GM12873 (cell line): ENCODE measurements around the gene SYS1.

Source experiments
- TF ChIP-seq, protein P1 (sequence below): IDR thresholded peaks from 2 replicates; pipeline ENCODE4 v1.5.1; 2012; ENCODE audit warnings: low read depth, mild to moderate bottlenecking, moderate library complexity, low read length, control low read depth; ENCODE audit not compliant: insufficient read depth; ENCODE audit errors: missing control alignments

SYS1 gene

DNA sequence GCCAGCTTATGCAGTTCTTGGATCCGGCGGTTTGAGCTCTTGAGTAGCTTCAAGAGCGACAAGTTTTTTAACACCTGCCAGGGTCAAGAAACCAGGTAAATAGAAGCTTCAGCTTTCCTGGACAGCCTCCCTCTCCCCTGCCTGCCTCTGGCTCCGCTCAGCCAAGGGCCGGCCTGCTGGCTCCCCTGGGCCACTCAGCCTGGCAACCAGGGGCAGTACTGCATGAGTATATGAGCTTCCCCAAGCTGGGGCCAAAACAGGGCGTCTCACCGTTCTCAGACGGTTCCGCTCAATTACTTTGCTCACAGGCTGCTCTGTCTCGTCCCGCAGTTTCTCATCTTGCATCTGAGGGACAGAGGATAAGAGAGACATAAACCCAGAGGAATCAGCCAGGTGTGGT lies 14.3 kb downstream of the SYS1 start:
- TF ChIP-seq, protein P1, sequence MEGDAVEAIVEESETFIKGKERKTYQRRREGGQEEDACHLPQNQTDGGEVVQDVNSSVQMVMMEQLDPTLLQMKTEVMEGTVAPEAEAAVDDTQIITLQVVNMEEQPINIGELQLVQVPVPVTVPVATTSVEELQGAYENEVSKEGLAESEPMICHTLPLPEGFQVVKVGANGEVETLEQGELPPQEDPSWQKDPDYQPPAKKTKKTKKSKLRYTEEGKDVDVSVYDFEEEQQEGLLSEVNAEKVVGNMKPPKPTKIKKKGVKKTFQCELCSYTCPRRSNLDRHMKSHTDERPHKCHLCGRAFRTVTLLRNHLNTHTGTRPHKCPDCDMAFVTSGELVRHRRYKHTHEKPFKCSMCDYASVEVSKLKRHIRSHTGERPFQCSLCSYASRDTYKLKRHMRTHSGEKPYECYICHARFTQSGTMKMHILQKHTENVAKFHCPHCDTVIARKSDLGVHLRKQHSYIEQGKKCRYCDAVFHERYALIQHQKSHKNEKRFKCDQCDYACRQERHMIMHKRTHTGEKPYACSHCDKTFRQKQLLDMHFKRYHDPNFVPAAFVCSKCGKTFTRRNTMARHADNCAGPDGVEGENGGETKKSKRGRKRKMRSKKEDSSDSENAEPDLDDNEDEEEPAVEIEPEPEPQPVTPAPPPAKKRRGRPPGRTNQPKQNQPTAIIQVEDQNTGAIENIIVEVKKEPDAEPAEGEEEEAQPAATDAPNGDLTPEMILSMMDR = no peak

DNA sequence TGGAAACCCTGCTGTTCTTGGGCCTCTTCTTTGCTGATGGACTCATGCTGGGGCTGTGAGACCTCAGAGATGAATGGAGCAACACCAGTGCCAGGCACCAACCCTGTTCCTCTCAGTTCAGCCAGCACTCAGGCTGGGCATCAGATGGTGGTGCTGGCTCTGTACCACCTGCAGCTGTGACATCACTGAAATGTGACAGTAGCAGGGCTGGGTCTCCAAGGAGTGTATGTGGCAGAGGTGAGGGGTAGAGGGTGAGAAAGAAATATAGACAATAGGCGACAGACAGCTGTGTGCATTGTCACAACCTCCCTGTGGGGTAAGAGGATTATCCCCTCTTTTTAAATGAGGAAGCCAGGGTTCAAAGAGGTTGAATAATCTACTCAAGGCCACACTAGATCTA lies 15.2 kb downstream of the SYS1 start, which contains the start of gene TP53TG5:
Gene TP53TG5, minus strand, starts transcription at position 135 of the 400 bp plus-strand sequence. Its CDS starts 89 bp downstream, at position 46.
- TF ChIP-seq, protein P1 = no peak

DNA sequence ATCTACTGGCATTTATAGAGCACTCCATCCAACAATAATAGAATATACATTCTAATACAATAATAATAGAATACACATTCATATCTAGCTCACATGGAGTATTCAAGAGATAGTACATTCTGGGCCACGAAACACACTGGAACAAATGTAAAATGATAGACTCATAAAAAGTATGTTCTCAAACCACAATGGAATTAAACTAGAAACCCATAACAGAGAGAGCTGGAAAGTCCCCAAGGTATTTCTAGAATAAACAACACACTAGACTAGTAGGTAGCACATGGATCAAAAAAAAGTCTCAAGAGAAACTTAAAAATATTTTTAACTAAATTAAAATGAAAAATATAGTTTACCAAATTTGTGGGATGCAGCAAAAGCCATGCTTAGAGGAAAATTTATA lies 24.3 kb downstream of the SYS1 start:
- TF ChIP-seq, protein P1 = no peak

DNA sequence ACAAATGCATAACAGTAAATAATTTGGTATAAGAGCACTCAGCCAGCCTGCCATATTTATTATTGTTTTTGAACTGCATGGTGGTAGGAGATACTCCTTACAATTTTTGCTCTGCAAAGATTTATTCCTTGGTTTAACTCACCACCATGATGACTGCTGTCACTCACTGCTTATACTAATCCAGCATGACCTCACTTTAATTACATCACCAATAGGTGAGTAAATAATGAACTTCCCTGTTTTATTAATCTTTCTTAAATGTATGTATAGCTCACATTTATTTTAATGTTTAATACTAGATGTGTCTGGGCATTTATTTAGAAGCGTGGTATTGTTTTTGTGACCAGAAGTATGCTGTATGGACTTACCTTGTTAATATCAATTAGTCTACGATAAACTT lies 28.0 kb downstream of the SYS1 start:
- TF ChIP-seq, protein P1 = no peak

DNA sequence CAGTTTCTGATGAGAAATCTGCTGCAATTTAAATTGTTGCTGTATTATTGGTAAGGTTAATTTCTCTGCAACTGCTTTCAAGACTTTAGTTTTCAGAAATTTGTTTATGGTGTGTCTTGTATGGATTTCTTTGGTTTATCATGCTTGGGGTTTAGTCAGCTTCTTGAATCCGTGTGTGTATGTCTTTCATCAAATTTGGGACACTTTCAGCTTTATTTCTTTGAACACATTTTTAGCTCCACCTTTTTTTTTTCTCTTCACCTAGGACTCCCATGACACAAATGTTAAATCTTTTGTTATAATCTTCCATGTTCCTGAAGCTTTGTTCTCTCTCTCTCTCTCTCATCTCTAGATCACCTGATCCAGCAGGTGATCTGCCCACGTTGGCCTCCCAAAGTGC lies 28.6 kb downstream of the SYS1 start:
- TF ChIP-seq, protein P1 = no peak

DNA sequence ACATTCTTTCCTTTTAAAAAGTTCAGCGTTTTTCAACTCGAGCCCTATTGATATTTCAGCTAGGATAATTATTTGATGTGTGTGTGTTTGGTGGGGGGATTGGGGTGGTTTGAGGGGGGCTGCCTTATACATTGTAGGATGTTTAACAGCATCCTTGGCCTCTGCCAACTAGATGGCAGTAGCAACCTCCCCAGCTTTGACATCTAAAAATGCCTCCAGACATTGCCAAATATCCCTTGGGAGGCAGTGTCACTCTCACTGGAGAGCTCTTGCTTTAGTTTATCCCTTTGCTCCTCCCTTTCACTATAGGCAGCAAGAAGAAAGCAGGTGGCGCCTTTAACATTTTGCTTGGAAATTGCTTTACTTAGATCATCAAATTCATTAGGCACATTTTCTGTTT lies 29.8 kb downstream of the SYS1 start:
- TF ChIP-seq, protein P1 = no peak

DNA sequence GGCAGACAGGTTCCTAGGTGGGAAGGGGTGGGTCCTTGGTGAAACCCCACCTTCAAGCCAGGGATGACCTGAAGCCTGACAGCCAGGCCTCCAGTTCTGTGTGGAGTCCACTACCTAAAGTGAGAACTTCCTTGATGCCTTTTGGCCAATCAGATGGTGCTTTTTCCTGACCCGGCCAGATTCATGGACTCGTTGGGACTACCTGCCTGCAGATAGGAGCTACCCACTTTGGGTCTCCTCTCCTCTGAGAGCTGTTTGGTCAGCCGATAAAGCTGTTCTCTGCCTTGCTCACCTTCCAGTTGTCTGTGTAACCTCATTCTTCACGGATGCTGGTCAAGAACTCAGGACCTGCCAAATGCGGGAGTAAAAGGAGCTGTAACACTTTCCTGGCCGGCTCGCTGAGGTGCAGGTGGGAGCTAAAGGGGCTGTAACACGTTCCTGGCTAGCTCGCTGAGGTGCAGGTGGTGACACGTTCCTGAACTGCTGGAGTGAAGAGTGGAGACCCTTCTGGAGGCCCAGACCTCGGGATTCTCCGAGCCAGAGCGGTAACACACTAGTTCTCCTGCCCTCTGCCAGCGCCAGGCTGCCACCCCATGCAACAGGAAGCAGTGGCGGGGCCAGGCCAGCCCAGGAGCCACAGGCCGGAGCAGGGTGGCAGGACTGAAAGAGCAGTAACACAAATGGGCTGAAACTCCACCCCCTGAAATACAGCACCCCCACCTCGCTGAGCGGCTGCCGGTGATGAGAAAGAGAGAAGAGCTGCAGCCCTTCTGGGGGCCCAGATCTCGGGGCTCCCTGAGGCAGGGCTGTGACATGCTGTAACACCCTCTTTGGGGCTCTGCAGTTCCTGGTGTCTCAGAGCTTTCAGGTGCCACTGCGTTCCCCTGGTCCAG lies 31.5 kb downstream of the SYS1 start:
- TF ChIP-seq, protein P1 = no peak
